IMR-90 (cell line): ENCODE data around the gene TBCA. TPM values are rescaled to one million over a fixed set of nuclear protein-coding genes. Genes with fewer than 3 reads are reported as not detected.

ENCODE experiments used
- ATAC-seq: fragments of 200-7000 bp; cut with Tn5 transposase; 2 replicates; pipeline ENCODE4 v1.9.1; 2020; ENCODE audit warnings: low read depth, mild to moderate bottlenecking, moderate library complexity
- BruUV-seq: library from RNA; stranded (reverse); fragments of 400-500 nt; replicated peaks from 2 replicates; lab custom pipeline; 2021; lab: Mats Ljungman, UMichigan
- CTCF ChIA-PET: fragments of 300-600 bp; formaldehyde crosslinking; extraction: SDS; loops from one replicate; lab custom pipeline; 2021; ENCODE audit warnings: antibody characterized with exemption; lab: Yijun Ruan, JAX
- POLR2A ChIA-PET: fragments of 300-600 bp; sonication (Branson Sonifier 250); formaldehyde crosslinking; loops from one replicate; lab custom pipeline; 2022; ENCODE audit warnings: antibody characterized with exemption; ENCODE audit not compliant: unreplicated experiment; lab: Charles Lee
- DNase-seq: peaks from one replicate; pipeline ENCODE4 v3.0.0; 2013
- H2AFZ ChIP-seq: replicated peaks from 2 replicates; pipeline ENCODE3; 2013; ENCODE audit warnings: low read length, mild to moderate bottlenecking; ENCODE audit not compliant: poor library complexity
- H2AK5ac ChIP-seq: 2 replicates; pipeline ENCODE4 v1.6.1; 2013; ENCODE audit warnings: low read depth, low read length, inconsistent platforms
- H2AK9ac ChIP-seq: replicated peaks from 2 replicates; pipeline ENCODE3; 2013; ENCODE audit warnings: mild to moderate bottlenecking, low read depth, low read length, moderate library complexity; ENCODE audit not compliant: poor library complexity
- H2BK120ac ChIP-seq: 2 replicates; pipeline ENCODE4 v1.6.1; 2013; ENCODE audit warnings: low read depth, low read length, inconsistent platforms
- H2BK15ac ChIP-seq: 3 replicates; pipeline ENCODE4 v1.6.1; 2013; ENCODE audit warnings: low read depth, low read length, inconsistent platforms
- H2BK20ac ChIP-seq: 2 replicates; pipeline ENCODE4 v1.6.1; 2013; ENCODE audit warnings: low read depth, mild to moderate bottlenecking, inconsistent platforms, low read length, moderate library complexity
- H2BK5ac ChIP-seq: 2 replicates; pipeline ENCODE4 v1.6.1; 2013; ENCODE audit warnings: mild to moderate bottlenecking, low read depth, low read length, inconsistent platforms; ENCODE audit not compliant: poor library complexity, severe bottlenecking
- H3K14ac ChIP-seq: replicated peaks from 2 replicates; pipeline ENCODE4 v1.6.1; 2013; ENCODE audit warnings: low read depth, low read length, inconsistent platforms
- H3K18ac ChIP-seq: 2 replicates; pipeline ENCODE4 v1.6.1; 2013; ENCODE audit warnings: low read depth, low read length, control low read depth
- H3K23ac ChIP-seq: 2 replicates; pipeline ENCODE4 v1.6.1; 2013; ENCODE audit warnings: low read depth, low read length, inconsistent platforms
- H3K27ac ChIP-seq: 2 replicates; pipeline ENCODE4 v1.5.1; 2013; ENCODE audit warnings: mild to moderate bottlenecking, control low read depth, low read length; ENCODE audit not compliant: insufficient read depth
- H3K27me3 ChIP-seq: 2 replicates; pipeline ENCODE4 v1.6.1; 2013; ENCODE audit warnings: low read length; ENCODE audit not compliant: control insufficient read depth, insufficient read depth
- H3K36me3 ChIP-seq: 2 replicates; pipeline ENCODE4 v1.6.1; 2013; ENCODE audit warnings: low read length, mixed read lengths; ENCODE audit not compliant: control insufficient read depth, insufficient read depth
- H3K4ac ChIP-seq: 2 replicates; pipeline ENCODE4 v1.6.1; 2013; ENCODE audit warnings: low read depth, low read length, inconsistent platforms
- H3K4me1 ChIP-seq: 2 replicates; pipeline ENCODE4 v1.6.1; 2013; ENCODE audit warnings: low read length, mixed read lengths; ENCODE audit not compliant: control insufficient read depth, insufficient read depth
- H3K4me2 ChIP-seq: 2 replicates; pipeline ENCODE4 v1.6.1; 2013; ENCODE audit warnings: low read depth, mild to moderate bottlenecking, control low read depth, low read length, moderate library complexity
- H3K4me3 ChIP-seq: 2 replicates; pipeline ENCODE4 v1.5.1; 2013; ENCODE audit warnings: low read depth, mild to moderate bottlenecking, control low read depth, low read length, moderate library complexity; ENCODE audit not compliant: insufficient read depth
- H3K56ac ChIP-seq: 2 replicates; pipeline ENCODE4 v1.6.1; 2013; ENCODE audit warnings: low read length, inconsistent platforms; ENCODE audit not compliant: insufficient read depth; ENCODE audit errors: extremely low read depth
- H3K79me1 ChIP-seq, 2 experiments: 2 replicates each; pipeline ENCODE4 v1.6.1; 2013; ENCODE audit warnings: low read length in 2 of 2, inconsistent platforms in 1 of 2, low read depth in 1 of 2
- H3K9ac ChIP-seq: 2 replicates; pipeline ENCODE4 v1.6.1; 2013; ENCODE audit warnings: low read depth, low read length, control low read depth
- H3K9me1 ChIP-seq: 2 replicates; pipeline ENCODE4 v1.6.1; 2013; ENCODE audit warnings: low read length, inconsistent platforms; ENCODE audit not compliant: insufficient read depth
- H3K9me3 ChIP-seq: 2 replicates; pipeline ENCODE4 v1.6.1; 2013; ENCODE audit warnings: low read length; ENCODE audit not compliant: control insufficient read depth, insufficient read depth
- H4K20me1 ChIP-seq: 2 replicates; pipeline ENCODE4 v1.6.1; 2013; ENCODE audit warnings: low read length, inconsistent platforms; ENCODE audit not compliant: insufficient read depth
- H4K5ac ChIP-seq: 2 replicates; pipeline ENCODE4 v1.6.1; 2013; ENCODE audit warnings: mild to moderate bottlenecking, low read depth, low read length, control low read depth
- H4K8ac ChIP-seq, 2 experiments: 2 replicates each; pipeline ENCODE4 v1.6.1; 2013; ENCODE audit warnings: low read depth in 2 of 2, low read length in 2 of 2, control low read depth in 1 of 2, inconsistent platforms in 1 of 2
- H4K91ac ChIP-seq: 2 replicates; pipeline ENCODE4 v1.6.1; 2013; ENCODE audit warnings: low read depth, low read length, inconsistent platforms; ENCODE audit not compliant: insufficient read depth
- CHD1 ChIP-seq: IDR thresholded peaks from 2 replicates; pipeline ENCODE4 v1.6.1; 2012; ENCODE audit warnings: low read depth, low read length, improper control_type of control experiment
- FOS ChIP-seq: fragments of 150-350 bp; IDR thresholded peaks from 2 replicates; pipeline ENCODE4 v1.6.1; 2016; ENCODE audit warnings: low read depth, low read length
- MAFK ChIP-seq: IDR thresholded peaks from 2 replicates; pipeline ENCODE4 v1.6.1; 2012; ENCODE audit warnings: low read depth, low read length, improper control_type of control experiment
- MAZ ChIP-seq: IDR thresholded peaks from 2 replicates; pipeline ENCODE4 v1.6.1; 2012; ENCODE audit warnings: low read depth, mild to moderate bottlenecking, low read length, improper control_type of control experiment, moderate library complexity, borderline replicate concordance
- MXI1 ChIP-seq: IDR thresholded peaks from 2 replicates; pipeline ENCODE4 v1.6.1; 2012; ENCODE audit warnings: low read depth, mild to moderate bottlenecking, low read length, moderate library complexity, borderline replicate concordance
- RFX5 ChIP-seq: IDR thresholded peaks from 2 replicates; pipeline ENCODE4 v1.8.0; 2012; ENCODE audit warnings: low read depth, mild to moderate bottlenecking, low read length, moderate library complexity
- dilution Hi-C: fragments of 300-500 bp; cut with HindIII; formaldehyde crosslinking; loops from one replicate; pipeline ENCODE4 v1.14.3; 2018; ENCODE audit warnings: low sequenced_read_pairs; ENCODE audit not compliant: unreplicated experiment
- in situ Hi-C: fragments of 300-500 bp; cut with MboI; formaldehyde crosslinking; loops from 3 replicates; pipeline ENCODE4 v1.14.3; 2019; ENCODE audit warnings: low sequenced_read_pairs, inconsistent platforms, mixed read lengths
- intact Hi-C: fragments of 100-400 bp; cut with micrococcal nuclease; formaldehyde crosslinking; loops from 2 replicates; pipeline ENCODE4 v1.10.0; 2022
- polyA plus RNA-seq, 3 experiments: library from polyadenylated mRNA; depleted of rRNA; stranded (reverse); fragments of >200 nt; gene quantifications; 2 replicates each; pipeline ENCODE4 v1.2.3, GENCODE V29; 2012; ENCODE audit warnings: low replicate concordance in 1 of 3
- total RNA-seq: library from RNA; depleted of rRNA; stranded (reverse); fragments of >200 nt; gene quantifications from 2 replicates; pipeline ENCODE4 v1.2.3, GENCODE V29; 2012
- TF ChIP-seq, protein P1 (sequence below): fragments of 150-350 bp; IDR thresholded peaks from 2 replicates; pipeline ENCODE4 v1.6.1; 2017; ENCODE audit warnings: mild to moderate bottlenecking, antibody characterized with exemption, low read length, low read depth

TBCA gene
- total and polyA plus RNA-seq, 2 of the 4 experiments (the other 2 are of a cell fraction): 6.1 to 137 TPM

DNA sequence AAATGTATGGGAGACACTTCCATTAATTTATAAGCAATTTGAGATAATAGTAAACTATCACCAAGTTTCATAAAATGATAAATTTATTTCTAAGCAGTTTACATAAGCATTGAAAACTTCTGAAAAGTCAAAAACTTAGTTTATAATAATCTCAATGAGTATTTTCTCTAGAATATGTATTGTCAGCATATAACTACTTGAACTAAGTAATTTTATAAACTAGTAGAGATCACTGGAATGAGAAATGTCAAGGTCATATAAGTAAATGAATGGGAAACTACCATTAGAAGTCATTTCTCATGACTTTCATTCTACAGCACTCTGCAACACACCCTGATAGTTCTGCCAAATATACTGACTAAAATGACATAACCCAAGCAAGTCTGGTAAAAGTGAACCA, 3.4 kb downstream of the TBCA start:
- Histone ChIP-seq H3K4me1 (peaks cover 6% of the 10 kb centered on the region; the same call in 1 of the 2 replicates), H2AK5ac (no peak overlapping the region), H3K36me3 (peaks cover 5% of the 10 kb centered on the region), H3K9me1 (0 out of 2 replicates have a peak, but pooled peaks cover 6% of the 10 kb centered on the region), H4K5ac (no peak overlapping the region), H3K79me1 (peaks cover 13 to 51% of the 10 kb centered on the region in 2 experiments; a peak in 3 of 4 replicates), H3K23ac (no peak overlapping the region), H4K8ac (no peak overlapping the region), H2AK9ac (no peak overlapping the region), H3K4me2 (no peak overlapping the region), H3K4me3 (no peak overlapping the region), H2BK5ac (no peak overlapping the region), H3K4ac (no peak overlapping the region), H2BK20ac (no peak overlapping the region), H3K14ac (no peak overlapping the region), H3K18ac (no peak overlapping the region), H3K27me3 (no peaks in the 10 kb centered on the region), H3K9ac (no peak overlapping the region), H4K20me1 (peaks cover 53% of the 10 kb centered on the region), H4K91ac (no peak overlapping the region), H2BK15ac (no peak overlapping the region), H2BK120ac (no peak overlapping the region), H3K27ac (no peak overlapping the region), H2AFZ (no peak overlapping the region), H3K56ac (no peak overlapping the region), H3K9me3 (no peaks in the 10 kb centered on the region)
- dilution Hi-C loops (no loop called here), intact Hi-C loops (loop anchor here (10.0 kb wide), 1 partner anchor 1462 kb away; the partner anchor contains the start of gene JMY), in situ Hi-C loops (no loop called here)
- DNase-seq (no peak), ATAC-seq (no peak)
- POLR2A ChIA-PET: no interaction called here
- no peak for TF ChIP-seq MAZ
- no peak for TF ChIP-seq CHD1
- TF ChIP-seq FOS: no peak
- TF ChIP-seq MAFK: peak; percentile 76
- no peak for TF ChIP-seq MXI1
- no peak for TF ChIP-seq RFX5
- TF ChIP-seq, protein P1, sequence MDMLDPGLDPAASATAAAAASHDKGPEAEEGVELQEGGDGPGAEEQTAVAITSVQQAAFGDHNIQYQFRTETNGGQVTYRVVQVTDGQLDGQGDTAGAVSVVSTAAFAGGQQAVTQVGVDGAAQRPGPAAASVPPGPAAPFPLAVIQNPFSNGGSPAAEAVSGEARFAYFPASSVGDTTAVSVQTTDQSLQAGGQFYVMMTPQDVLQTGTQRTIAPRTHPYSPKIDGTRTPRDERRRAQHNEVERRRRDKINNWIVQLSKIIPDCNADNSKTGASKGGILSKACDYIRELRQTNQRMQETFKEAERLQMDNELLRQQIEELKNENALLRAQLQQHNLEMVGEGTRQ: no peak
- CTCF ChIA-PET: no interaction called here
- BruUV-seq: no TSS peak
